Stomach (tissue), 4 donors: ENCODE measurements around the gene DEFB128.
"Not testable (repeated sequence)": the region's sequence is repeated elsewhere in the genome, so short reads cannot be mapped to it uniquely, and the experiment has no call there.

Experiments used
- CTCF ChIP-seq, 7 experiments: fragments of 450-650 bp in 4 of 7; fragments of 200-600 bp in 3 of 7; sonication (generic) in 3 of 7; IDR thresholded peaks; one replicate each; pipeline ENCODE4 v1.5.1; 2016 to 2019; ENCODE audit warnings: antibody characterized with exemption in 7 of 7, control low read depth in 2 of 7, mild to moderate bottlenecking in 1 of 7
- EP300 ChIP-seq: sonication (generic); formaldehyde crosslinking; IDR thresholded peaks from one replicate; pipeline ENCODE4 v1.6.1; 2017; ENCODE audit warnings: antibody characterized with exemption
- POLR2A ChIP-seq, 4 donors: fragments of 450-650 bp; IDR thresholded peaks; one replicate each; pipeline ENCODE4 v1.6.1; 2016; ENCODE audit warnings: antibody characterized with exemption in 4 of 4, control low read depth in 2 of 4, mild to moderate bottlenecking in 1 of 4, moderate library complexity in 1 of 4
- POLR2AphosphoS5 ChIP-seq, 3 donors: sonication (generic); formaldehyde crosslinking; IDR thresholded peaks; one replicate each; pipeline ENCODE4 v1.6.1; 2016; ENCODE audit warnings: antibody characterized with exemption in 3 of 3

GRCh38 chr20:203630-204029 is 14.1 kb upstream of the DEFB128 start:
- TF ChIP-seq POLR2A (IDR thresholded peaks at IDR 0.05); CTCF (IDR thresholded peaks at IDR 0.05); EP300; POLR2AphosphoS5 (IDR thresholded peaks at IDR 0.05): not testable (repeated sequence)
